Mononuclear cell (primary cell): ENCODE measurements around the gene ADGRD1. TPM values are rescaled to one million over a fixed set of nuclear protein-coding genes. Genes with fewer than 3 reads are reported as not detected.

Experiments used
- H3K27me3 ChIP-seq: 2 replicates; pipeline ENCODE4 v1.6.0; 2011; ENCODE audit warnings: low read length, control low read depth; ENCODE audit not compliant: insufficient read depth
- H3K4me1 ChIP-seq: 2 replicates; pipeline ENCODE4 v1.5.1; 2011; ENCODE audit warnings: mild to moderate bottlenecking, low read length, control low read depth; ENCODE audit not compliant: insufficient read depth
- H3K4me3 ChIP-seq: 2 replicates; pipeline ENCODE4 v1.5.1; 2011; ENCODE audit warnings: mild to moderate bottlenecking, low read length, moderate library complexity
- H3K9me3 ChIP-seq: 2 replicates; pipeline ENCODE4 v1.5.1; 2011; ENCODE audit warnings: low read depth, mild to moderate bottlenecking, control low read depth, low read length
- total RNA-seq: library from RNA; depleted of rRNA; stranded (reverse); fragments of >200 nt; gene quantifications from one replicate; pipeline ENCODE4 v1.2.3, GENCODE V29; 2012

Gene ADGRD1
- total RNA-seq, 1 donor = 2.3 TPM

DNA sequence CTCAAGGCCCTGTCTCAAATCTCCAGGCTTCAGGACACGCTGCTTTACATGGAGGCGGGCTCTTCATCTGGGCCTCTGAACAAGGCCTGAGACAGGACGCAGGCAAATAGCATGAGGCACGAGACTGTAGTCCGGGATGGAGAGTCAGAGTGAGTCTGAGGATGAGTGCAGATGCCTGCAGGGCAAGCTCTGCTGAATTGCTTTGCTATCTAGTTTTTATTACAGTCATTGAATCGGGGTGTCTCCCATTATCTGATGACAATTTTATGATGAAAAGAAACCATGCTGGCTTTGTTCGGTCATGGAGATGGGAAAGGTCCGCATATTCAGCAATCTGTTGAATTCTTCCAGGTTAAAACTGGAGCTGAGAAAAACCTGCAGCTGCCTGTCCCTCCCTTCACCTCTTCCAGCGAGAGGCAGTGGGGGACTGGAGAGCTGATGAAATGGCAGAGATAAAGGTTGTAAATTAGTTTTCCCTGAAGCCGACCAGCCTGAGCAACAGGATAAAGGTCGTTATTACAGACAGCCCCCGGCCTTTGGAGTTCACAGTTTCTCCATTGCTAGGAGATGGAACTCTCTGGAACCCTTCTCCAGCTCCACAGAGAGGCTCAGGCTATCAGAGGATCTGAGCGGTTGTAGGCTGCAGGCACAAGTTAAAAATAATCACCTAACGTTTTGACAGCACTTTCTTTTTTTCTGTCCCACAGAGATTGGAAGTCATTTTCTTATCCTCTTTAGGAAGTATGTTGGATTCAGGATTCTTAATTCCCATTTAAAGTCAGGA lies 1.3 kb upstream of the ADGRD1 start:
- Histone ChIP-seq H3K9me3 (no peaks in the 10 kb centered on the region), H3K4me3 (no peak overlapping the region), H3K27me3 (no peaks in the 10 kb centered on the region), H3K4me1 (peaks cover 26% of the 10 kb centered on the region)

DNA sequence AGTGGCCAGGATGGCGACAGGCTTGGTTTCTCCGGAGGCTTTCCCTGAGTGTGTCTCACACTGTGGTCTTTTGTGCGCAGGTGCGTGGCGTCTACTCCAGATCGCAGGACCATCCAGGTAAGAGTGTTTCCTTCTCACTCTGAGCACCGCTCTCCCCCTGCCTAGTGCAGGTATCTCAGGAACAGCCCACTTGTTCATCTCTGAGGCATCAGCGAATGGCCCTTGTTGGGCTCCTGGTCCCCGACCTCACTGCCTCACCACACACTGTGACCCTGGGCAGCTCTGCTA lies 781 bp downstream of the ADGRD1 start:
- Histone ChIP-seq H3K9me3 (no peaks in the 10 kb centered on the region), H3K27me3 (no peaks in the 10 kb centered on the region), H3K4me3 (peak overlapping the region; percentile 9), H3K4me1 (peaks cover 26% of the 10 kb centered on the region)

DNA sequence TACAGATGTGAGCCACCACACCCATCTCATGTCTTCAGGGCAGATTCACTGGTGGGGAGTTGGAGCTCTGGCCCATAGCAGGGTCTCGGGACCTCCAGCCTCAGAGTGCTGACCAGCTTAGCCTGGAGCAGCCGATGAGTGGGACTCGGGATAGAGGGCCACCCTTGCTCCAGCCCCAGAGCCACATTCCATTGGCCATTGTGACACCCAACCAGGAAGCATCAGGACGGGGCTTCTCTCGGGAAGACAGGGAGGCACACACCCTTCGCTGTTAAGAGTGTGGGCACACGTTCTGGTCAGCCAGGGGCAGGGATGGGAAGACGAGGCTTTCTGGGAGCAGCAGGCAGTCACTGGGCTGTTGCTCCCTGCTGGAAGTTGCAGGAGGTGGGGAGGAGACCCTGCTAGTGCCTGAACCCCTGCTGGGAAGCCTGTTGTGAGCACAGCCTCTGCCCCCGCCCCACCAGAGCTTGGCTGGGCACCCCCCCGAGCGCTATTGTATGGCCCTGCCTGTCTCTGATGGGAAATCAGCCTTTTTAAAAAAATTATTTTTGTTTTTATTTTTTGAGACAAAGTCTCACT lies 1.6 kb downstream of the ADGRD1 start:
- Histone ChIP-seq H3K27me3 (no peaks in the 10 kb centered on the region), H3K4me3 (no peak overlapping the region), H3K9me3 (no peaks in the 10 kb centered on the region), H3K4me1 (peaks cover 26% of the 10 kb centered on the region)

DNA sequence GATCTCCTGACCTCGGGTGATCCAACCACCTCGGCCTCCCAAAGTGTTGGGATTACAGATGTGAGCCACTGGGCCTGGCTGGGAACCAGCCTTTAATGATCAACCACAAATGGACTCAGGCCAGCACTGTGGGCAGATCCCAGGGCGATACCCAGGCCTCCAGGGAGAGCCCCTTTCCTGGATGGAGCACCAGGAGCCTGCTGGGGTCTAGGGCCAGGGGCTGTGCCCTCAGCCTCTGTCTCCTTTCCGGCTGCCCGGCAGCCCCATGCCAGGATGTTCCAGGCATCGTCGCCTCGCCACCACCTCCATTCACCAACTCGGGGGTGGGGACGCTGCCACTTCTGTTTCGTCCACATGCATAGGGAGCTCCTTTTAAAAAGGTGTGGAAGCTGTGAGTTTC lies 2.3 kb downstream of the ADGRD1 start:
- Histone ChIP-seq H3K27me3 (peaks cover under 1% of the 10 kb centered on the region), H3K9me3 (no peaks in the 10 kb centered on the region), H3K4me3 (no peak overlapping the region), H3K4me1 (peaks cover 26% of the 10 kb centered on the region)

DNA sequence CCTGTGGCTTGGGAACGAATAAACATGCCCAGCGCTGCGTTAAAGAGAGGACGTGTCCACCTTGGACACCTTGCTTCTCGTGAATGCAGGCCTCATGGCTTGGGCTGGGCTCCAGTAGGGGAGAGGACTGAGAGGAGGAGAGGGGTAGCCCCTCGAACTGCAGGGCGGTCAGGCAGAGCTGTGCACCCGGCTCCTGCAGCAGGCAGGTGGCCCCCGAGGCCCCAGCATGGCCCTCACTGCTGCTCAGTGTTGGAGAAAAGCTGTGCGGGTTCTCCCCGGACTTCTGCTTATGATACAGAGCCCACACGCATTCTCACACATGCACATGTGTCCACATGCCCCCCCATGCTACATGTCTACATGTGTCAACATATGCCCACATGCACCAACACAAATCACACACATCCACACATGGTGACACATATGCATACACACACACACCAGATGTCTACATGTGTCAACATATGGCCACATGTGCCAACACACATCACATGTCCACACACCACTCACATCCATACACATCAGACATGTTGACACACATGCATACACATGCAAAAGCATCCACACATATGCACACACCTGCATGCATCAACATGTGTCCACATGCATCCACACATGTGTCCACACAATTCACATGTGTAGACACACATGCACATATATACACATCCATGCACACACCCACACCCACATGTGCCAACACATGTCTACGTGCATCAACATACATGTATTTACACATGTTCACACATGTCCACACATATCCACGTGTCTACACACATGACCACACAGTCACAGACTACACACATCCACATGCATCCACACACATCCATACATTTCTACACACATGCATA lies 3.0 kb downstream of the ADGRD1 start:
- peaks cover 26% of the 10 kb centered on the region for H3K4me1 ChIP-seq
- H3K27me3 ChIP-seq = peaks cover 5% of the 10 kb centered on the region
- no peaks in the 10 kb centered on the region for H3K9me3 ChIP-seq
- H3K4me3 ChIP-seq = no peak overlapping the region

DNA sequence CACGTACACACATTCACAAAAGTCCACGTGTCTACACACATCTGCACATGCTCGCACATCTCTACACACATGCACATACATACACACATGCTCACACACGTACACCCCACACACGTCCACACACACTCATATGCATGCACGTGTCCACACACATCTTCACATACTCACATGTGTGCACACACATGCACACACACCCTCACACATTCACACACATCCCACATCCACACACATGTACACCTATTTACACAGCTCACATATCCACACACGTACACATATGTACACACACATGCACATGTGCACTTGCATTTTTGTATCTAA lies 3.6 kb downstream of the ADGRD1 start:
- H3K27me3 ChIP-seq = peaks cover 5% of the 10 kb centered on the region

DNA sequence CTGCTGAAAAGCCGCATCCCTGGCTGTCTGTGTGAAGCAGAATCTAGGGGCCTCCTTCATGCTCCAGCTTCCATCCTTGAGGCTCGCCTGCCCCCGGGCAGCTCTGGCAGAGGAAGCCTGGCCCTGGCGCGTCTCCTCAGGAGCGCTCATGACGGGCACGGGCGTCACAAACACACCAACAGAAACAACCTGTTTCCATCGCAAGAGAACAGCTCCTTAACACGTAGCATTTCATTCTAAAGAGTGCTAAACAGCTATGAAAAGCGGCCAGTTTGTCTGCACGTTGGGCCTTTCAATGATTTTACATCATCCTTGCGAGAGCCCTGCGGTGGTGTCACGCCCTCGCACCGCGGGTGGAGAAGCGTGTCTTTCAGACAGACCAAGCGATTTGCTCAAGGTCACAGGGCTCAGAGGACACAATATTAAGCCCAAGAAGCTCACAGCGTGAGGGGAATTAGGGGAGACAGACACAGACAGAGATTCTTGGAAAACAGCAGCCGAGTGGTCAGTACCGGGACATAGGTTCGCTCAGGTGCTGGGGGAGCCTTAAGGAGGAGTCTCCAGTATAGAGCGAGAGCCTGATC lies 4.9 kb downstream of the ADGRD1 start:
- Histone ChIP-seq H3K9me3 (no peaks in the 10 kb centered on the region), H3K27me3 (peaks cover 5% of the 10 kb centered on the region), H3K4me3 (no peak overlapping the region), H3K4me1 (peaks cover 18% of the 10 kb centered on the region)

More for the DNA sequence above, 3.6 kb downstream of the ADGRD1 start:
- Histone ChIP-seq H3K4me1 (peaks cover 26% of the 10 kb centered on the region), H3K4me3 (no peak overlapping the region), H3K9me3 (no peaks in the 10 kb centered on the region)

DNA sequence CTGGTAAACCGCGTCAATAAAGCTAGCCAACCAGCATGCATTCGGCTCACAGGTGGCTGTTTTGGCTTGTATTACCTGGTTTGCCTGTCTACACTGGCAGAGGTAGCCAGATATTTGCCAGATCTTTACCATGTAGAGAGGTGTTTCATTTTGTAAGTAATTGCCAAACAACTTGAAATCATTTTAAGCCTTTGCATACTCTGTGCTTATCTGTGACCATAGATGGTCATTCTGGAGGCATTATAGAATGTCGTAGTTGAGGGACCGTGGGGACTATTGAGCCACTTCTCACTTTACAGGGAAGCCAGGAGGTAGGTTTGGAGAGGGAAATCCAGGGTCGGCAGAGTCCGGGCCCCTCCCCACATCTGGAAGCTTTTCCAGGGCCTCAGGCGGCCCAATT lies 5.9 kb downstream of the ADGRD1 start:
- H3K27me3 ChIP-seq = peaks cover 5% of the 10 kb centered on the region
- H3K4me3 ChIP-seq = no peak overlapping the region
- H3K9me3 ChIP-seq = no peaks in the 10 kb centered on the region
- peaks cover 9% of the 10 kb centered on the region for H3K4me1 ChIP-seq

DNA sequence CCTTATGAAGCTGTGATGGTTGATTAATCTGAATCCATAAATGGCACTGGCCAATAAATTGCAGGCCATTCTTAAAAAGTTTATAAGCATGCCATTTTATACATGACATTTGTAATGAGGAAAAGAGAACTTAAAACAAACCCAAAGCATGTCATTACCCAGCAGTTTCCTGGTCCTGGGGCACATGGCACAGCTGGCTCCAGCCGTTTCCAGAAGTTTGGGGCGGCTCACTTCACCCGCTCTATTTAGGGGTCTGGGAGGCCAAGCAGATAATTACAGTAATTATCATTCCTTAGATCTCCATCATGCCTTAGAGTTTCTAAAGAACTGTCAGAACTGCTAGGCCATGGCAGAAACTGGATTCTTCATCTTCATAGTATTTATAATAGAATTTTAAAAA lies 6.4 kb downstream of the ADGRD1 start:
- H3K9me3 ChIP-seq = no peaks in the 10 kb centered on the region
- H3K4me1 ChIP-seq = peaks cover 4% of the 10 kb centered on the region
- no peak overlapping the region for H3K4me3 ChIP-seq
- H3K27me3 ChIP-seq = peaks cover 5% of the 10 kb centered on the region

DNA sequence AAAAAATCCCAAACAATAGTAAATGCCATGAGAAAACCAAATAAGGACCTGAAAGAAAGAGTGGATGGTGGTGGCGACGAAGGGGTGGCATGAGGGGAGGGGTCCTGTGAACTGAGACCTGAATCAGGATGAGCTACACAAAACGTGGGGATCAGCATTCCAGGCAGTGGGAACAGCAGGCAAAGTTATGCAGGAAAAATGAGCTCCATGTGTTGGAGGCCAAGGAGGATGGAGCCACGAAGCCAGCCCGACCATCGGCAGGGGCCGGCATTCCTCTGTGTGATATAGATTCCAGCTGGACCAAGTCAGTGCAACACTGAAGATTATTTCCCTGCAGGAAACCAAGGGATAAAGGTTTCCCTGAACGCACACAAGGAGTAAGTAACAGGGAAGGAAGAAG lies 7.1 kb downstream of the ADGRD1 start:
- no peak overlapping the region for H3K4me3 ChIP-seq
- H3K9me3 ChIP-seq = no peaks in the 10 kb centered on the region
- H3K27me3 ChIP-seq = peaks cover 5% of the 10 kb centered on the region
- H3K4me1 ChIP-seq = peaks cover 4% of the 10 kb centered on the region

DNA sequence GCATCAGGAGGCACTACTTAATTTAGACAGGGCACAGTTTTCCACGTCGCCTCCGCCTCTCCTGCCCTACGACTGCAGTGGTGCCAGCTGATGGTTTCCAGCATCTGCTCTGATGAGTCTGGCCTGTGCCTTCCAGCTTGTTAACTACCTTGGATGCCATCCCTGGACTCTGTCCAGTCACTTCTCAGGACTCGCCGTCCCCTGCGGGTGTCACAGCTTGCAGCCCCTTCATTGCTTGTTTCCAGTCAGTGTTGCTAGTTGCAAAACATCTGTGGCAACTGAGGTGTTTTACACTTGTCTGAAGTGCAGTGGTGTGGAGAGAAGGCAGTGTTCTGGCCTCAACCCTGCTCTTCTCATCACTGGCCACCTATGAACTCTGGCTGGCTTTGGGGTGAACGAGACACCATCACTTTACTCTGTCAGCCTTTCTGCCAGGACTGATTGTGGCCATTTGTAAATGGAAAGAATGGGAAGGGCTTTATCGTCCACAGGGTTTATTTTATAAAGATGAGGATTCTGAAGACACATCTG lies 8.3 kb downstream of the ADGRD1 start:
- no peak overlapping the region for H3K4me3 ChIP-seq
- peaks cover 15% of the 10 kb centered on the region for H3K4me1 ChIP-seq
- no peaks in the 10 kb centered on the region for H3K9me3 ChIP-seq
- peaks cover 5% of the 10 kb centered on the region for H3K27me3 ChIP-seq

DNA sequence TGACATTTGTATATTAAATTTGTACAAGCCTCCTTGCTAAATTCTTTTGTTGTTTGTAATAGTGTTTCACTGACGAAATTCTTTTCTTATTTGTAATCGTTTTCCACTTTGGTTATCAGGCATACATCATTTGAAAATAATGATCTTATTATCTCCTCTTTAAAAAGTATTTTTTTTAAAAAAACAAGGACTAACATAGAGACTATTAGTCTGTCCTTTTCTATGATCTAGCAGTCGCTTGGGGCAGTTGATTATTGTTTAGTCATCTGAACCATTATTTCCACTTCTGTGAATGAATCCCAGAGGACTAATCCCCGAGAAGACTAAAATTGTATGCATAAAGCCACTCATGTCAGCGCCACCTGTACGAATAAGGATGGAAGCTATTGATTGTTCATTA lies 11.5 kb downstream of the ADGRD1 start:
- Histone ChIP-seq H3K9me3 (no peaks in the 10 kb centered on the region), H3K4me3 (no peak overlapping the region), H3K4me1 (peaks cover 16% of the 10 kb centered on the region), H3K27me3 (peaks cover 5% of the 10 kb centered on the region)

DNA sequence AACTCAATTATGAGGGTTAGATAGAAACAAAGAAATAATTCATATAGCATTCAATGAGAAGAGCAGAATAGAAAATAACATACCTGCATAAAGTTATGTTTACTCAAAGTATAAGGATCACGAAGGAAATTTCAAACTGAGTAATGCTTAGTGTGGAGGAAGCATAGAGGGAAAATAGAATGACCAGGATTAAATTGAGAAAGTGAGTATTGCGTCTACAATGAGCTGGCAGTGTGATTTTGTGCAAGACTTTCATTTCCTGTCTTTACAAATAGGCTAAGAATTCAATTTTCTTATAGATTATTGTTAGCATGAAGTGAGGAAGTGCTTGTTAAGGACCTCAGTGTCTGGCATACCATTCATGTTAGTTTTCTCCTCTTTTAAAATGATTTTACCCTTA lies 12.0 kb downstream of the ADGRD1 start:
- Histone ChIP-seq H3K27me3 (peaks cover 5% of the 10 kb centered on the region), H3K4me1 (peaks cover 16% of the 10 kb centered on the region), H3K9me3 (no peaks in the 10 kb centered on the region), H3K4me3 (no peak overlapping the region)

DNA sequence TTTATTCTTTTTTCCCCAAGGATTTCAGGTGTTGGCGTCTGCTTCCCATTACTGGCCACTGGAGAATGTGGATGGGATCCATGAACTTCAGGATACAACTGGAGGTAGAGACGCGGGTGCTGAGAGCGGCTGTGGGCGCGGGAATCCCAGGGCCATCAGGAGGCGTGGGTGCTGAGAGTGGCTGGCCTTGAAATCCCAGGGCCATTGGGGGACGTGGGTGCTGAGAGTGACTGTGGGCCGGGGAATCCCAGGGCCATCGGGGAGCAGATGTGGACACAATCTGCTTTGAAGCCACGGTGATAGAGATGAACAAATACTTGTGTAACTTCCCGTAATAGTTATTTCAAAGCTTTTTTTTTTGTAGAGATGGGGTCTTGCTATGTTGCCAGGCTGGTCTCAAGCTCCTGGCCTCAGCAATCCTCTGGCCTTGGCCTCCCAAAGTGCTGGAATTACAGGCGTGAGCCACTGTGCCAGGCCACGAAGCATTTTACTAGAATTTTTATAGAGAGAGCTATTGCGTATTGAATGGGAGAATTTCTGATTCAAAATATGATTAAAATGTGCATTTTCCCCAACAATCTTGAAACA lies 12.8 kb downstream of the ADGRD1 start:
- Histone ChIP-seq H3K4me3 (no peak overlapping the region), H3K4me1 (peaks cover 16% of the 10 kb centered on the region), H3K27me3 (no peaks in the 10 kb centered on the region), H3K9me3 (no peaks in the 10 kb centered on the region)

DNA sequence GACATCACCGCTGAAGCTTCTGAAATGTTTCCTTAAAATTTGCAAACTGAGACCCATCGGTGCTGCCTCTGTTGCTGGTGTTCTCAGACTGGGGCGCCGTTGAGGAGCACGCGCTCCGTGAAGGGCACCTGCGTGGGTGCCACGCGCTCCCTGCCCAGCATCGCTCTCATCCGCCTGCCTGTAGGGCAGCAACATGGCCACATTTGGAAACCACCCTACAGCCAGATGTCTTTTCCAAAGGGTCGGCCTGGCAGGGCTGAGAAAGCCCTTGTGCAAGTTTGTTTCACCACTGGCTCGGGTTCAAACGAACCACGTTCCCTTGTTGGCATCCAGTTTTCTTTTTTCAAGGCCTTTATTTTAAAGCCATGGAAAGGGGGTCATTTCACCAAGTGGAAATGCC lies 13.9 kb downstream of the ADGRD1 start:
- H3K4me1 ChIP-seq = peaks cover 16% of the 10 kb centered on the region
- H3K27me3 ChIP-seq = no peaks in the 10 kb centered on the region
- H3K4me3 ChIP-seq = no peak overlapping the region
- H3K9me3 ChIP-seq = no peaks in the 10 kb centered on the region
